Endothelial cell of umbilical vein (primary cell): ENCODE data around the gene SLC12A7.

Experiments
- EZH2 ChIP-seq: IDR thresholded peaks from 2 replicates; pipeline ENCODE4 v1.6.1; 2012; ENCODE audit warnings: borderline replicate concordance, low read depth, mild to moderate bottlenecking, moderate library complexity, low read length, inconsistent platforms; ENCODE audit not compliant: severe bottlenecking
- POLR2AphosphoS5 ChIP-seq: IDR thresholded peaks from 2 replicates; pipeline ENCODE4 v1.6.1; 2012; ENCODE audit warnings: low read depth, mild to moderate bottlenecking, control low read depth, low read length, moderate library complexity; ENCODE audit not compliant: insufficient read depth
- TF ChIP-seq, protein P1 (sequence below), 2 donors: IDR thresholded peaks; 1 replicate in 1 of 2; 2 replicates in 1 of 2; pipeline ENCODE4 v1.5.1; 2011; ENCODE audit warnings: low read length in 2 of 2, mild to moderate bottlenecking in 2 of 2, moderate library complexity in 2 of 2, control low read depth in 1 of 2, inconsistent platforms in 1 of 2, low read depth in 1 of 2; ENCODE audit not compliant: insufficient read depth in 1 of 2; ENCODE audit errors: extremely low read depth in 1 of 2

DNA sequence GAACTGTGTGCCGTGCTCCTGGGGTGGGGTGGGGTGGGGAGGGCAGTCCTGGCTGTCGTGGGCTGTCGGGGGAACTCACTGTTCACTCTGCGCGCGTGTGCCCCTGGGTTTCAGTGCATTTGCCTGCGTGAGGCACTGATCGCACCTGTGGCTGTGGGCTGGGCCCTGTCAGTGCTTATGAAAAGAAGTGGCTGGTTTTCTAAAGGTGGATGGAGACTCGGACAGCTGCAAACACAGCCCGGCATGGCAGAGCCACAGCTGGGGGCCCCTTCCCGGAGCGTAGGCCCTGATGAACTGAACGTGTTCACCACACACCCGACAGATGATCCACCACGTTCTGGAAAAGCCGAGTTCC lies 60.5 kb downstream of the SLC12A7 start:
- no peak for TF ChIP-seq EZH2
- TF ChIP-seq, protein P1, sequence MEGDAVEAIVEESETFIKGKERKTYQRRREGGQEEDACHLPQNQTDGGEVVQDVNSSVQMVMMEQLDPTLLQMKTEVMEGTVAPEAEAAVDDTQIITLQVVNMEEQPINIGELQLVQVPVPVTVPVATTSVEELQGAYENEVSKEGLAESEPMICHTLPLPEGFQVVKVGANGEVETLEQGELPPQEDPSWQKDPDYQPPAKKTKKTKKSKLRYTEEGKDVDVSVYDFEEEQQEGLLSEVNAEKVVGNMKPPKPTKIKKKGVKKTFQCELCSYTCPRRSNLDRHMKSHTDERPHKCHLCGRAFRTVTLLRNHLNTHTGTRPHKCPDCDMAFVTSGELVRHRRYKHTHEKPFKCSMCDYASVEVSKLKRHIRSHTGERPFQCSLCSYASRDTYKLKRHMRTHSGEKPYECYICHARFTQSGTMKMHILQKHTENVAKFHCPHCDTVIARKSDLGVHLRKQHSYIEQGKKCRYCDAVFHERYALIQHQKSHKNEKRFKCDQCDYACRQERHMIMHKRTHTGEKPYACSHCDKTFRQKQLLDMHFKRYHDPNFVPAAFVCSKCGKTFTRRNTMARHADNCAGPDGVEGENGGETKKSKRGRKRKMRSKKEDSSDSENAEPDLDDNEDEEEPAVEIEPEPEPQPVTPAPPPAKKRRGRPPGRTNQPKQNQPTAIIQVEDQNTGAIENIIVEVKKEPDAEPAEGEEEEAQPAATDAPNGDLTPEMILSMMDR (IDR thresholded peaks at IDR 0.05; ENCODE audit: extremely low read depth in 1 of 2, insufficient read depth in 1 of 2, low read depth in 1 of 2, low read length in 2 of 2), result no peak
- no peak for TF ChIP-seq POLR2AphosphoS5
